ENCODE measurements around the gene LPCAT4. TPM values are rescaled to one million over a fixed set of nuclear protein-coding genes. Genes with fewer than 3 reads are reported as not detected.
A peak's percentile ranks its signal among the peaks of the same experiment; 100 is the strongest.
"Not testable (repeated sequence)": the region's sequence is repeated elsewhere in the genome, so short reads cannot be mapped to it uniquely, and the experiment has no call there.

The LPCAT4 gene
- total RNA-seq, 1 donor from 2014 or later = 97.9 TPM

DNA sequence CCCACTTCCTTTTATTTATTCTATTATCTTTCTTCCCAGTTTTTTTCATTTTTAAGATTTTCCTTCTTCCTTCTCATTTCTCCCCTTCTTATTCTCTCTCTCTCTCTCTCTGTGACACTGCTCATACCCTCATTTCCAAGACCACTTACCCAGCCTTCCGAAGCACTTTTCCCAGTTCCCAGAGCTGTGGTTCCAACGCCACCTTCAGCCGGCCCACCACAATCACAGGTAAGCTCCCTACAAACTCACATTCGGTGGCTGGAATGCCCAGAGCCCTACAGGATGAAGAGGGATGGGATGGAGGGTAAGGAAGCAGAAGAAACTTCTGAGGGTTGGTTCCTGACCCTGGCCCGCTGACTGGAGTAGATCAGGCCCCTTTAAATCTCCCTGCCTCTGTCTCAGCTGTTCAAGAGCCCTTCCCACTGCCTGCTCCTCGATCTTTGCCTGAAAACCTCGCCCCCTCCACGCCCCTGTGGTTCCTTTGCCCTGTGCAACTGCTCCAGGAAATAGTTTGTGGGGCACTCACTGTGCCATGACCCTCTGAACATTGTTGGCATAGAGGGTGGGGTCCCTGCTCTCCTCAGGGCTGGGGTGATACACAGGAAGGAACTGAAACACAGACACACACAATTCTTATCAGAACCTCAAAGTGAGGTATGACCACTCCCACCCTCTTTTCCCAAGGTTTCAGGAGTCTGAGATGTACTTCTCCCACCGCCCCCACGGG, 4.8 kb downstream of the LPCAT4 start:
- DNase-seq (ENCODE audit: low spot score) = no peak

DNA sequence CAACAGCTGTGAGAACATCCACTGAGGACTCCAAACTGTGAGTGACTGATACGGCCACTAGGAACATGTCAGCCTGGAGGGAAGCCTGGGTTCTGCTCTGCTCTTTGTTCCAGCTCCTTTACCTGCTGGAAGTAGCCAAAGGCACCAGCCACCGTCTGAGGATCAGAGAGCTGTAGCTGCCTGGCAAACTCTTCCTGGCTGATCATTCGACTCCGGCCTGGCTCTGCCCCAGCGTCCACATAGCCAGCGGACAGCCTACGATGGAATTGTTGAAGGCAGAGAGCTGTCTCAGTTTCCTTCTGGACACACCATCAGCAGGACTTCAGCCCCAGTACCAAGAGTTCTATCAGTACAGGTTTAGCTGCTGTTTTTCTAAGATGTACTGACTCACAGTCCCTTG, 5.7 kb downstream of the LPCAT4 start:
- DNase-seq (ENCODE audit: low spot score) = no peak

DNA sequence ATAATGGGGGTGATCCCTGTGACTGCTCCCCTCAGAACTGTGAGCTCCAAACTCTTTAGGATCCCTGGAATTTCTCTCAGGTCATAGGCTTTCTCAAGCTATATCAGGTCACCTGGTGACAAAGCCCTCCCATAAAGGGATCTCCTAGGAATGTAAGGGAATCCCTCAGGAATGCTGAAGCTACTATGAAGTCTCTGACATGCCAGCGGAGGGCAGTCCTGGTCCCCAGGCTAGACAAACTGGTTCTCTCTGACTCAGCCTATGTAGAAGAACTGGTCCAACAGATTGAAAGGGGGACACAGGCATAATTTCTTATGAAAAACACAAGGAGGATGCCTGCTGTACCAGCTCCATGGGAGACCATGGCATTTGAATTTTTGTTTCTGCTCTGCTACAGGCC, 6.7 kb downstream of the LPCAT4 start:
- no peak for DNase-seq (ENCODE audit: low spot score)

DNA sequence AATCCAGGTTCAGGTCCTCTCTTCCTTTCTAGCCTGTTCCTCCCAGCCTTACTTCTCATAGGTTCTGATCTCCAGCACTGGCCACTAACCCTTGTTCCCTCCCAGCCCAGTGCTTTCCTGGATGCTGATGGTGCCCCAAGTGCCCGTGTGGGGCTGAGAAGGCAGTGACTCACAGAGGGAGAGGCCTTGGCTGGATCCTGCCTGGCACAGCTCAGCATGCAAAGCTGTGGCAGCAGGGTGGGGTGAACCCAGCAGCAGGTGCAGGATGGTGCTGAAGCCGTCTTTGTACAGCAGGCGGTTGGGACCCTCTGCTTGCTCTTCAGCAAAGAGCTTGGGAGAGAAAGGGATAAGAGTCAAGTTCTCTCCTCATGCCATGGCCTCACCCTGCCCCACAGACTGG, 7.6 kb downstream of the LPCAT4 start:
- no peak for DNase-seq (ENCODE audit: low spot score)

DNA sequence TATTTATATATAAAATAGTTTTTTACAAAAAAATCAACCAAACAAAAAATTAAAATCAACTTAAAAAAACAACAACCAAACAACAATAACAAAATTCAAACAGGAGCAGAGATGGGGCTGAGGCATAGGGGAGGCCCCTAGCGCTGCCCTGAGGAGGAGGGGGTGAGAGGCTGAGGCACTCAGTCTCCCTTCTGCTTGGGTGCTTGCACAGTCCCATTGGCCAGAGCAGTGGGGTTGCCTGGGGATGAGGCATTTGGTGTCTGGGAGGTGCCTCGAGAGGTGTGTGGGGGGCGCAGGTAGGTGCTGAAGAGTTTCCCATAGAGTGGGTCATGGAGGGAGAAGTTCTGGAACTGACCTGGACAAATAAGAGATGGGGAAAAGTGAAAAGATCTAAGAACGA, 8.0 kb downstream of the LPCAT4 start:
- DNase-seq (ENCODE audit: low spot score) = no peak

DNA sequence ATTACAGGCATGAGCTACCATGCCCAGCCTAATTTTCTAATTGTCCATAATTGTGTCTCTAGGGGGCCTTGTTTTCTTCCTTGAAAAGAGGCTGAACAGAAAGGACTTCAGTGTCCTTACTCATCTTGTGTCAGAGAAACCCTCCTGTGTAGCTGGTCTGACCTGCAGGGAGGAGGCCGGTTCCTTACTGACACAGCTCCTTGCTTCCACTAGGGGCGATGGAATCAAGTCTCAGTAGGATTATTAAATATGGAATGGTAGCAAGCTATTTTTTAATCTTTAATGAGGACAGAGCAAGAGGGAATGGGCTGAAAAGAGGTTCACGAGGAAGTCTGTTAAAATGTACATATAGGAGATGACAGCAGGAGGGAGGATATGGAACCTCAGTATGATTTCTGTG, 8.6 kb downstream of the LPCAT4 start:
- DNase-seq (ENCODE audit: low spot score) = no peak

DNA sequence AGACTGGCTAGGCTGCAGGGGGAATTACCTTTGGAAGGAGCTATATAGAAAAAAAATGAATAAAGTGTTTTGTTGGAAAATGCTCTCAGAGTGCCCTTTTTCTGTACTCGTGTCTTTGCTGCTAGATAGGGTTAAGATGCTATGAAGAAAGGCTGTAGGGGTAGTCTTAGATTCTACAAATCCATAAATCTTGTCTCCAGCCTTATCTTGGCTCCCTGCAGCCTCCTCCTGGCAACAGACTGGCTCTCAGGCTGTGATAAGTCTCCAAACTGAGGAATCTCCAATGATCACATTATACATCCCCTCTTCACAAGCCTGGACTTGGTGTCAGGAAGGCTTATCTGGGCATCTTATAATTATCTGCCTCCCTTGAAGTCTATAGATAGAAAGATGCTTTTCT, 9.3 kb downstream of the LPCAT4 start:
- no peak for DNase-seq (ENCODE audit: low spot score)

DNA sequence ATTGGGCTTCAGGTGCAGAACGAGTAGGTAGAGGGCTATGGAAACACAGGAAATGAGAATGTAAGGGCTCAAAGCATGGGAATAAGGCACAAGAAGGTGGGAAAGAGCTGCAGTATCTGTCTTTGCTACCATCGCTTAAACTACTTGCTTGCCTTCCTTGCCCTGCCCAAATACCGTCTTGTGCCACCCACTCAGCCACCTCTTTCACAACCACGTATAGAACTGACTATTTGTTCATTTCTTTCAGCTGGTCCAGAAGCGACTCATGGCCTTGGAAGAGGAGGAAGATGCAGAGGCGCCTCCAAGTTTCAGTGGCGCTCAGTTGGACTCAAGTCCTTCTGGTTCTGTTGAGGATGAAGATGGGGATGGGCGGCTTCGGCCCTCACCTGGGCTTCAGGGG, 11.8 kb downstream of the LPCAT4 start:
- no peak for DNase-seq (ENCODE audit: low spot score)

DNA sequence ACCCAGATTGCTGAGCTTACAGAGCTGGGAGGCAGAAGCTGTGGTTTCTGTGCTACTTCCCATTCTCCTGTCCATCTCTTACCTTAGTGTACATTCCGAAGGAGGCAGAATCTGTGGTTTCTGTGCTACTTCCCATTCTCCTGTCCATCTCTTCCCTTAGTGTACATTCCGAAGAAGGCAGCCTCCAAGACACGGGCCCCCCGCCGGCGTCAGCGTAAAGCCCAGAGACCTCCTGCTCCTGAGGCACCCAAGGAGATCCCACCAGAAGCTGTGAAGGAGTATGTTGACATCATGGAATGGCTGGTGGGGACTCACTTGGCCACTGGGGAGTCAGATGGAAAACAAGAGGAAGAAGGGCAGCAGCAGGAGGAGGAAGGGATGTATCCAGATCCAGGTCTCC, 12.7 kb downstream of the LPCAT4 start:
- no peak for DNase-seq (ENCODE audit: low spot score)

DNA sequence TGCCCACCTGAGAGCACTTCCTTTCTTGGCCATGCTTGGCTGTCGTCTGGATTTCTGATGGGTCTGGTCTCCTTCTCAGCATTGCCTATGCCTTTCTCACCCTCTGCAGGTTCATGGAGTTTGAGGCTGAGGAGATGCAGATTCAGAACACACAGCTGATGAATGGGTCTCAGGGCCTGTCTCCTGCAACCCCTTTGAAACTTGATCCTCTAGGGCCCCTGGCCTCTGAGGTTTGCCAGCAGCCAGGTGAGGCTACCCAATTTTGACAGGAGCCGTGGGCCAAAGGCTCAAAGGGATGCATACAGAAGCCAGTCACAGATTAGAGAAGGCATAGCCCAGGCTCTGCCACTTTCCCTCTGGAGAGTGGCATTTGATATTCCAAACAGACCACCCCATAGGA, 13.4 kb downstream of the LPCAT4 start:
- no peak for DNase-seq (ENCODE audit: low spot score)

DNA sequence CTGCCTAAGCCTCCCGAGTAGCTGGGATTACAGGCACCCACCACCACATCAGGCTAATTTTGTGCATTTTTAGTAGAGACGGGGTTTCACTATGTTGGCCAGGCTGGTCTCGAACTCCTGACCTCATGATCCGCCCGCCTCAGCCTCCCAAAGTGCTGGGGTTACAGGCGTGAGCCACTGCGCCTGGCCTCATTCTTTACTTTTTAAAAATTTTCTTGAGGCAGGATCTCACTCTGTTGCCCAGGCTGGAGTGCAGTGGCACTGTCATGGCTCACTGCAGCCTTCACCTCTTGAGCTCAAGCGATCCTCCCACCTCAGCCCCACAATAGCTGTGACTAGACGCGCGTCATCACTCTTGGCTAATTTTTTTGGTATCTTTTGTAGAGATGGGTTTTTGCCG, 14.0 kb downstream of the LPCAT4 start:
- not testable (repeated sequence) for DNase-seq (ENCODE audit: low spot score)

DNA sequence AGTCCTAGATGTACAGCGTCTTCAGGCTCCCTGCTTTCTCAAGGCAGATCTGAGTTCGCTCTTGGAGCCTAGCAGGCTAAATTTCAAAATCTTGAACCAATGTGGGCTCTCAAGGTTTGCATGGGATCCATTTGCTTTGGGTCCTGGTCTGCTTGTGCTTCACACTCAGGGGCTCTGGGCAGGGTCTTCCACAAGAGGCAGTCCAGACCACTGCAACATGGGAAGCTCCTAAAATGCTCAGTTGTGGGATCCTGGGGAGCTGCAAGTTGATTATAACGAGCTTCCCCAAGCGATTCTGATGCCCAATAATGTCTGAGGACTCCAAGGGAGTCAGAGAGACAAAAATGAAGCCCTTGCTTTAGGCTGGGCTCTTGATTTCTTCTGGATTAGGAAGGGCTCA, 17.2 kb downstream of the LPCAT4 start:
- DNase-seq (ENCODE audit: low spot score) = no peak

DNA sequence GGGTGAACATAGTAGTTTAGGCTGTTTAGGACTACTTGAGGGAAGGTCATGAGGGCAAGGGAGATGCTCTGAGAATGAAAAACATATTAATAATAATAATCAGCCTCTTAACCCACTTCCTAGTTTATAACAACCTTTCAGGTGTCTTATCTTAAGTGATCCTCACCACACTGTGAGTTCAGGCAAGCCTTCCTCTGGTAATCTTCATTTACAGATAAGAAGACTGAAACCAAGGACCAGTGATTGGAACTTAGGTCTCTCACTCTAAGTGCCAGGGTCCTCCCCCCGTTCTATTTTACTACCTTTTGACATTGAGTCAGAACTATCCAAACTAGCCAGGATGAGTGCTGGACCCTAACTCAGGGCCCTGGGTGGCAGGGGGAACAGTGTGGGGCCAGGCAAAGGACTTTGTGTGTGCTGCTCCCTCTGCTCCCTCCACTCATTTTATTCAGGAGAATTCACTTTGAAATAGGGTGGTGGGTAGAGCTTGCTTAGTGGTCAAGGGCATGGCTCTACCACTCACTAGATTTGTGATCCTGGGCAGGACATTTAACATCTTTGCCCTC, 18.2 kb downstream of the LPCAT4 start:
- no peak for DNase-seq (ENCODE audit: low spot score)

DNA sequence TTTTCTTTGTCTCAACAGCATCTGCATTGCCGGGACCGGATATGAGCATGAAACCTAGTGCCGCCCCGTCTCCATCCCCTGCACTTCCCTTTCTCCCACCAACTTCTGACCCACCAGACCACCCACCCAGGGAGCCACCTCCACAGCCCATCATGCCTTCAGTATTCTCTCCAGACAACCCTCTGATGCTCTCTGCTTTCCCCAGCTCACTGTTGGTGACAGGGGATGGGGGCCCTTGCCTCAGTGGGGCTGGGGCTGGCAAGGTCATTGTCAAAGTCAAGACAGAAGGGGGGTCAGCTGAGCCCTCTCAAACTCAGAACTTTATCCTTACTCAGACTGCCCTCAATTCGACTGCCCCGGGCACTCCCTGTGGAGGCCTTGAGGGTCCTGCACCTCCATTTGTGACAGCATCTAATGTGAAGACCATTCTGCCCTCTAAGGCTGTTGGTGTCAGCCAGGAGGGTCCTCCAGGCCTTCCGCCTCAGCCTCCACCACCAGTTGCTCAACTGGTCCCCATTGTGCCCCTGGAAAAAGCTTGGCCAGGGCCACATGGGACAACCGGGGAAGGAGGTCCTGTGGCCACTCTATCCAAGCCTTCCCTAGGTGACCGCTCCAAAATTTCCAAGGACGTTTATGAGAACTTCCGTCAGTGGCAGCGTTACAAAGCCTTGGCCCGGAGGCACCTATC, 18.9 kb downstream of the LPCAT4 start:
- no peak for DNase-seq (ENCODE audit: low spot score)

DNA sequence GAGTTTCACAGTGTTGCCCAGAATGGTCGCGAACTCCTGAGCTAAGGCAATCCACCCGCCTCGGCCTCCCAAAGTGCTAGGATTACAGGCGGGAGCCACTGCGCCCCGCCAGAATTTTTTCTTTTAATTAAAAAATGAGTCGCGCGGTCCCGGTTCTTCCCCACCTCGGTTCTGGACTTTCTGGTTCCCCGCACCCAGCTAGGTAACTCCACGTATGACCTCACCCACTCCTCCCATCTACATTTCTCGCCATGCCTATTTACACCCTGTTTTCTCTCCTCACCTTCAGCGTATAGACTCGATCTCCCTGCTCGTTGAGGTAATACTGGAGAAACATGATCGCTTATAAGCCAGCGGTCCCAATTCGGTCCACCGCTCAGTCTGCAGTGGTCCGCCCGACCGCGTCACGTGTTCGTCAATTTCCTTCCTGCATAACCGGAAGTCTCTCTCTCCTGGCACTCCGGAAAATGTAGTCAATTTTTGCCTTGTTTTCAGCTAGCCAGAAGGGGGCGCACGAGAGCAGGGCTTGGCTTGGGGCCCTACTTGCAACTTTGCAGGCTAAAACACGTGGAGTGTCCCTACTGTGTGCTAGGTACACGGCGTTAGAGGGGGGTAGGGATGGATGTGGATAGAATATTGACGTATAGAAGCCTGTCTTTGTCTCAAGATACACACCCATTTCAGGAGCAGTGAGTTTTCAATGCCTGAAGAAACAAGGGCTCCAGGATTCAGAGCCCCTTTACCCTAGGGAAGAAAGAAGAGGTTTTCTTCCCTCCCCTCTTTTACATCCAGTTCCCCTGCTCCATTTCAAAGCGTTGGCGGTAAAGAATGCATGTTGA, 24.0 kb downstream of the LPCAT4 start, which contains the start of the genes NOP10 and NUTM1:
TSS of gene NOP10 (minus strand) at position 400 of the 839 bp plus-strand sequence. CDS start at position 337, 63 bp downstream.
TSS of gene NUTM1 (plus strand) at position 579 of the 839 bp plus-strand sequence. CDS start 382 bp downstream, outside the sequence.
- DNase-seq (ENCODE audit: low spot score) = peak; percentile 92

DNA sequence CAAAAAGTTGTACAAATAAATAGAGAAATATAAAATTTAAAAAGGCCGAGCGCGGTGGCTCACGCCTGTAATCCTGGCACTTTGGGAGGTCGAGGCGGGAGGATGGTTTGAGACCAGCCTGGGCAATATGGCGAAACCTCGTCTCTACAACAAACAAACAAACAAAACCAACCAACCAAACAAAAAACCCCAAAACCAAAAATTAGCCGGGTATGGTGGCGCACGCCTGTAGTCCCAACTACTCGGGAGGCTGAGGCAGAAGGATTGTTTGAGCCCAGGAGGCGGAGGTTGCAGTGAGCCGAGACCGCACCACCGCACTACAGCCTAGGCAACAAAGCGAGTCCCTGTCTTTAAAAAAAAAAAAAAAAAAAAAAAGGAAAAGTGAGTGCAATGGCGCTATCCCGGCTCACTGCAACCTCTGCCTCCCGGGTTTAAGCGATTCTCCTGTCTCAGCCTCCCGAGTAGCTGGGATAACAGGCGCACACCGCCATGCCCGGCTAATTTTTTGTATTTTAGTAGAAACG, 24.7 kb downstream of the LPCAT4 start:
- DNase-seq (ENCODE audit: low spot score) = not testable (repeated sequence)

DNA sequence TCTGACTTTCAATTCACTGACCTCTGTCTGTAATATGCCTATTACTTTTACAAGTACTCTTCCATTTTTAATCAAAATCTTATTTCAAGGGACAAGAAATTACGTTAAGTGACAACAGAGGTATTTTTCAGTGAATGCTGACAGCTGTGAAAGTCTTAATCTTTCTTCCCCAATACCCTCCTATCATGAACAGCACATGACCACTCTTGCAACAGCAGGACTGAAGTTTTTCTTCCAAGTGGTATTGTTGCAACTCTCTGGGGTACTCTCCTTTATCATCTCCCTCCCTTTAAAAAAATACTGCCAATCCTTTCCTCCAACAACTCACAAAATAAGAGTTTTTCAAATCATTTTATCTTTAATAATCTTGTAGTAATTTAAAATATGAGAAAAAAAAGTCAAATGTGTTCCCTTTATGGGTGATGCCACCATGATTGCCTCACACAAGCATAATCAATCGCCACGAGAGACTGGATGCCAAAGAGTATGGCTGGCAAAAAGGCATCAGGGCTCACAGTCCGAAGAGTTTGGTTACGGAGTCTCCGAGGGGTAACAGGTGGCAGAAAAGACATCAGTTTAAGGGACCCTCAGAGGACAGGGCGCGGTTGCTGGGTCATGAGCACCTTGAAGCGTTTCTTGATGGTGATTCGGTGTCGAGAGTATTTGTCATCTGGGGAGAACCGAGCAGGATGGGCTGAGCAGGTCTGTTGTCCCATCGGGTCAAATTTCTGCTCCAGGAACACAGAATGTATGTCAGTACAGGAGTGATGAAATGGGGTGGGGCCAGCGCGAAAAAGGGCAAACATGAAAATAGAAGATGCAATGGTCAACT, 25.4 kb downstream of the LPCAT4 start:
- DNase-seq (ENCODE audit: low spot score) = no peak

DNA sequence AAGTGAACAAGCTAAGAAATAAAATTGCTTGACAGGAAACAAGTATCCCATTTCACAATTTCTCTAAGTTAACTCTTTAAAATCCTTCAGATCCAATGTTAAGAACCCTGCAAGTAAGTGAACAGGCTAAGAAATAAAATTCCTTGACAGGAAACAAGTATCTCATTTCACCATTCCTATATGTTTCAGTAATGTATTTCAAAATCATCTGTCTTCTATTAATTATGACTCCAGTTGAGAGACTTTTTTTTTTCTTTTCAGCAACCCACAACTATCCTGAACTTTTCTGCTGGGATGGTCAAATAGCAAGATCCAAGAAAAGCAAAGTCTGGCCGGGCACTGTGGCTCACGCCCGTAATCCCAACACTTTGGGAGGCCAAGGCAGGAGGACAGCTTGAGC, 27.1 kb downstream of the LPCAT4 start:
- no peak for DNase-seq (ENCODE audit: low spot score)

DNA sequence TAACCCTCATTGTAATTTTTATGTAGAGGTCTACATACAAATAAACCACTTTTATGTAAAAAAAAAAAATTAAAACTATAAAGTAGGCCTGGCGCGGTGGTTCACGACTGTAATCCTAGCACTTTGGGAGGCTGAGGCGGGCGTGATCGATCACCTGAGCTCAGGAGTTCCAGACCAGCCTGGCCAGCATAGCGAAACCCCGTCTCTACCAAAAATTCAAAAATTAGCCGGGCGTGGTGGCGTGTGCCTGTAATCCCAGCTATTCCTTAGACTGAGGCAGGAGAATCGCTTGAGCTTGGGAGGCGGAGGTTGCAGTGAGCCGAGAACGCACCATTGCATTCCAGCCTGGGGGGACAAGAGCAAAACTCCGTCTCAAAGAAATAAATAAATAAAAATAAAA, 28.6 kb downstream of the LPCAT4 start:
- DNase-seq (ENCODE audit: low spot score) = no peak

DNA sequence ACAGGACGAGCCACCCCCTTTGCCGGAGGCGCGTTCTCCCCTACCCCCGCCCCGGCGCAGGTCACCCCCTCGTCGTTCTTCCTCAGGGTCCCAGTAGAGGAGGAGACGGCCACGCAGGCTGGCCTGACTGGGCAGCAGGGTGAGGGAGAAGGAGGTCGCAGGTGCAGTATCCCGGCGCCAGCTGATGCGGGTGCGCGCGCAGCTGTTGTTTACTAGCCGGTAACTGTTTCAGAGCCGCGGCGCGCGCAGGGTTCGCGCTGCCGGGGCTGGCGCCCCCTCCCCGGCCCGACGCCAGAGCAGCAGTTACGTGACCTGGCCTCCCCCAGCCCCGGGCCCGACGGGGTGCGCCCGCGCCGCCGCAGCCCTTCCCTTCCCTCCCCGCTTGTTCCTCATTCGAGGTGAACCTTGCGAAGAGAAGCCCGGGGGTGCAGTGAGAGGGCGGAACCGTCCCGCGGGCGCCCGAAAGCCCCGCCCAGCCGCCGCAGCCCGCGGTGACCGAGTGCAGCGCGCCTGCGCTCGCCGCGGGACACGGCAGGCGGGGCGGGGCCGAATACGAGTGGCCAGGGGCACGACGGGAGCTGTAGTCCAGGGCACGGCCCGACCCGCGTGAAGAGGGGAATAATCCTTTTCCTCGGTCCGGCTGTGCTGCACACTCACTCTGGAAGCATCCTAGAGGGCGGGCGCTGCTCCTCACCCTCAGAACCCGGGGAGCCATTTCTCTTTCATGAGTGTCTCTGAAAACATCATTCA, 29.3 kb downstream of the LPCAT4 start, which contains the start of gene SLC12A6:
TSS of gene SLC12A6 (minus strand) at position 225 of the 750 bp plus-strand sequence. CDS start 1,101 bp downstream, outside the sequence.
- DNase-seq (ENCODE audit: low spot score) = peak; percentile 91
